GM12891 (cell line): Measurements from ENCODE around the gene RERE.

Source experiments
- PAX5 ChIP-seq: IDR thresholded peaks from 2 replicates; pipeline ENCODE4 v1.6.1; 2011; ENCODE audit warnings: low read length, moderate library complexity, mild to moderate bottlenecking; ENCODE audit not compliant: insufficient read depth, severe bottlenecking
- POLR2A ChIP-seq: IDR thresholded peaks from 2 replicates; pipeline ENCODE4 v1.6.1; 2011; ENCODE audit warnings: low read depth, low read length, control low read depth
- POLR2AphosphoS5 ChIP-seq: IDR thresholded peaks from 2 replicates; pipeline ENCODE4 v1.6.1; 2011; ENCODE audit warnings: low read depth, low read length, control low read depth
- POU2F2 ChIP-seq: IDR thresholded peaks from 2 replicates; pipeline ENCODE4 v1.6.1; 2011; ENCODE audit warnings: low read depth, mild to moderate bottlenecking, control low read depth, low read length, moderate library complexity
- SPI1 ChIP-seq: IDR thresholded peaks from 2 replicates; pipeline ENCODE4 v1.6.1; 2011; ENCODE audit warnings: low read depth, low read length, control low read depth
- TAF1 ChIP-seq: IDR thresholded peaks from 2 replicates; pipeline ENCODE4 v1.6.1; 2011; ENCODE audit warnings: low read depth, low read length, control low read depth

DNA sequence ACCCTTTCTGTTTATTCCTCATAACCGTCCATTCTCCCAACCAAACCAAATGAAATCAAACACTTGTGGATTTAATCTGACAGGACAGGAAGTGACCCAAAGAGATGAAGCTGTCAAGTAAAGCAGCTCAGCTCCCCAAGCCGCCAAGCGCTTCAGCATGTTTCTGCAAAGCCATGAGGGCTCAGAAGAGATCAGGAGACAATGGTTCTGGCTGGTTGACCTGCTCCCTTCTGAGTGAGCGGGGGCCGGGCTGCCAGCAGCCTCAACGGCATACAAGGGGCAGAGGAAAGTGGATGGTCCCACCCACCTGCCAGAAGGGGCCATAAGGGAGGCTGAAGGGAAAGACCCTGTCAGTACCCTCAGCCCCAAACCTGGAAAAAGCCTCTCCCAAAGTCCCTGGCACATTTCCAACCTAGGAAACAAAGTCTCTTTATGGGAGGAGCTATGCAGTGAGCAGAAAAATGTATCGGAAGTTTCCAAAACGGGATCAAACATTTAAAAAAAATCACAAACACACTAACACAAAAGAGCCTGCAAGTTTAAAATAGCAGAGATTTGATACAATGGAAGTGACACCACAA lies 454.2 kb downstream of the RERE start:
- TF ChIP-seq POLR2A (no peak), POLR2AphosphoS5 (no peak), POU2F2 (no peak), SPI1 (no peak), TAF1 (no peak), PAX5 (no peak)
